Endothelial cell of umbilical vein (primary cell): Measurements from ENCODE around the gene MDGA2. TPM values are rescaled to one million over a fixed set of nuclear protein-coding genes. Genes with fewer than 3 reads are reported as not detected.

Experiments
- BruUV-seq: library from RNA; stranded (reverse); fragments of 400-500 nt; replicated peaks from 2 replicates; lab custom pipeline; 2021; lab: Mats Ljungman, UMichigan
- CTCF ChIA-PET: fragments of 300-600, 350-600 bp; sonication (Branson Sonifier 250); formaldehyde crosslinking; loops from one replicate; lab custom pipeline; 2021; ENCODE audit warnings: antibody characterized with exemption, inconsistent platforms; lab: Charles Lee
- POLR2A ChIA-PET: fragments of 300-600, 350-600 bp; sonication (Branson Sonifier 250); formaldehyde crosslinking; loops from one replicate; lab custom pipeline; 2021; ENCODE audit warnings: antibody characterized with exemption, inconsistent platforms; lab: Charles Lee
- DNase-seq: peaks from one replicate; pipeline ENCODE4 v3.0.0-alpha.2; 2011; ENCODE audit warnings: low read depth, low spot score
- FAIRE-seq: peaks from 2 replicates; lab custom pipeline; 2011; peaks lifted over from hg19 to GRCh38; lab: Jason Lieb, UNC
- H2AFZ ChIP-seq: 2 replicates; pipeline ENCODE4 v1.6.0; 2012; ENCODE audit warnings: low read depth, low read length, control low read depth, inconsistent platforms
- H3K27ac ChIP-seq: 2 replicates; pipeline ENCODE4 v1.5.1; 2011; ENCODE audit warnings: low read depth, mild to moderate bottlenecking, control low read depth, low read length, moderate library complexity; ENCODE audit not compliant: insufficient read depth
- H3K27me3 ChIP-seq, 2 experiments: 2 replicates each; pipeline versions ENCODE4 v1.6.0 to v1.6.1; 2011; ENCODE audit warnings: low read length in 2 of 2, mixed read lengths in 1 of 2; ENCODE audit not compliant: control insufficient read depth in 2 of 2, insufficient read depth in 2 of 2
- H3K36me3 ChIP-seq, 2 experiments: 2 replicates in 1 of 2; 3 replicates in 1 of 2; pipeline ENCODE4 v1.5.1; 2011; ENCODE audit warnings: low read length in 2 of 2, mild to moderate bottlenecking in 1 of 2, moderate library complexity in 1 of 2; ENCODE audit not compliant: control insufficient read depth in 2 of 2, insufficient read depth in 2 of 2; ENCODE audit errors: extremely low read depth in 1 of 2
- H3K4me1 ChIP-seq: 3 replicates; pipeline ENCODE4 v1.5.1; 2011; ENCODE audit warnings: mild to moderate bottlenecking, low read length; ENCODE audit not compliant: control insufficient read depth, insufficient read depth; ENCODE audit errors: extremely low read depth
- H3K4me2 ChIP-seq: 2 replicates; pipeline ENCODE4 v1.6.1; 2011; ENCODE audit warnings: low read length, control low read depth, mixed read lengths; ENCODE audit not compliant: insufficient read depth
- H3K4me3 ChIP-seq, 3 experiments: fragments of 200-600 bp in 1 of 3; sonication (generic), shearing (Covaris generic) in 1 of 3; replicated peaks in 1 of 3; 2 replicates each; pipeline ENCODE4 v1.5.1; 2011 to 2016; ENCODE audit warnings: control low read depth in 3 of 3, low read length in 3 of 3, mild to moderate bottlenecking in 2 of 3, inconsistent platforms in 1 of 3, low read depth in 1 of 3, moderate library complexity in 1 of 3; ENCODE audit not compliant: insufficient read depth in 1 of 3
- H3K79me2 ChIP-seq: 2 replicates; pipeline ENCODE4 v1.6.0; 2012; ENCODE audit warnings: low read length, inconsistent platforms; ENCODE audit not compliant: control insufficient read depth, insufficient read depth
- H3K9ac ChIP-seq: replicated peaks from 2 replicates; pipeline ENCODE3; 2011; ENCODE audit warnings: low read length, control low read depth; ENCODE audit not compliant: insufficient read depth; ENCODE audit errors: extremely low read depth
- H3K9me1 ChIP-seq: replicated peaks from 3 replicates; pipeline ENCODE4 v1.6.0; 2011; ENCODE audit warnings: mild to moderate bottlenecking, low read length; ENCODE audit not compliant: control insufficient read depth, insufficient read depth; ENCODE audit errors: extremely low read depth
- H3K9me3 ChIP-seq: replicated peaks from 2 replicates; pipeline ENCODE4 v1.5.1; 2012; ENCODE audit warnings: low read length, inconsistent platforms; ENCODE audit not compliant: control insufficient read depth, insufficient read depth
- H4K20me1 ChIP-seq: replicated peaks from 2 replicates; pipeline ENCODE3; 2011; ENCODE audit warnings: mild to moderate bottlenecking, low read length; ENCODE audit not compliant: control insufficient read depth, insufficient read depth; ENCODE audit errors: extremely low read depth
- EZH2 ChIP-seq: IDR thresholded peaks from 2 replicates; pipeline ENCODE4 v1.6.1; 2012; ENCODE audit warnings: borderline replicate concordance, low read depth, mild to moderate bottlenecking, moderate library complexity, low read length, inconsistent platforms; ENCODE audit not compliant: severe bottlenecking
- JUN ChIP-seq: IDR thresholded peaks from 2 replicates; pipeline ENCODE4 v1.6.1; 2011; ENCODE audit warnings: borderline replicate concordance, low read depth; ENCODE audit not compliant: insufficient read length, insufficient read depth
- MAX ChIP-seq: IDR thresholded peaks from 2 replicates; pipeline ENCODE4 v1.6.1; 2011; ENCODE audit not compliant: insufficient read depth, insufficient read length
- POLR2A ChIP-seq: IDR thresholded peaks from 2 replicates; pipeline ENCODE4 v1.6.1; 2012; ENCODE audit warnings: low read depth, mild to moderate bottlenecking, control low read depth, low read length
- POLR2AphosphoS5 ChIP-seq: IDR thresholded peaks from 2 replicates; pipeline ENCODE4 v1.6.1; 2012; ENCODE audit warnings: low read depth, mild to moderate bottlenecking, control low read depth, low read length, moderate library complexity; ENCODE audit not compliant: insufficient read depth
- dilution Hi-C: fragments of 300-500 bp; cut with MboI; formaldehyde crosslinking; loops from one replicate; pipeline ENCODE4 v1.15.0; 2019; ENCODE audit warnings: low sequenced_read_pairs; ENCODE audit not compliant: extremely low pct_ligation_motif_present
- intact Hi-C: fragments of 100-400 bp; cut with micrococcal nuclease; formaldehyde crosslinking; loops from one replicate; pipeline ENCODE4 v1.10.0; 2022
- polyA plus RNA-seq, 4 experiments: library from polyadenylated mRNA; depleted of rRNA in 3 of 4; stranded (reverse) in 3 of 4; unstranded in 1 of 4; fragments of >200 nt; gene quantifications; 2 replicates each; pipeline versions ENCODE4 v1.2.1 to v1.2.3, GENCODE V29; 2011 to 2012; ENCODE audit warnings: missing spikeins in 1 of 4
- total RNA-seq: library from RNA; stranded (reverse); gene quantifications from 2 replicates; pipeline ENCODE4 v1.2.3, GENCODE V29; 2021

The MDGA2 gene
- total and polyA plus RNA-seq, 2 donors (not counting 3 experiments of a cell fraction or from before 2014, with no cell fraction given): not detected

- H3K27ac ChIP-seq: no peak overlapping the region
- no peak overlapping the region for H3K9ac ChIP-seq
- ChIA-PET CTCF (no interaction called here), POLR2A (no interaction called here)
- H3K9me1 ChIP-seq: no peaks in the 10 kb centered on the region
- intact Hi-C loops: no loop called here
- no peaks in the 10 kb centered on the region for H3K36me3 ChIP-seq
- H3K4me2 ChIP-seq: no peak overlapping the region
- FAIRE-seq (no peak), DNase-seq (no peak)
- H3K4me1 ChIP-seq: no peaks in the 10 kb centered on the region
- H3K9me3 ChIP-seq: no peaks in the 10 kb centered on the region
- H3K27me3 ChIP-seq: no peaks in the 10 kb centered on the region
- BruUV-seq: no TSS peak
- no peak overlapping the region for H3K4me3 ChIP-seq
- dilution Hi-C loops: no loop called here
- no peak for TF ChIP-seq EZH2
- no peak for TF ChIP-seq JUN
- TF ChIP-seq POLR2AphosphoS5: no peak
- no peaks in the 10 kb centered on the region for H3K79me2 ChIP-seq
- H2AFZ ChIP-seq: no peak overlapping the region
- no peaks in the 10 kb centered on the region for H4K20me1 ChIP-seq
These were observed 221.4 kb downstream of the MDGA2 start for GRCh38 chr14:47454025-47454424.

- H4K20me1 ChIP-seq: no peaks in the 10 kb centered on the region
- dilution Hi-C loops: no loop called here
- no peak for DNase-seq
- TF ChIP-seq MAX (no peak), POLR2A (no peak), JUN (no peak)
- no peaks in the 10 kb centered on the region for H3K4me1 ChIP-seq
- no peaks in the 10 kb centered on the region for H3K9me1 ChIP-seq
- H3K27ac ChIP-seq: no peak overlapping the region
- BruUV-seq: no TSS peak
- H3K27me3 ChIP-seq: no peaks in the 10 kb centered on the region
- H3K36me3 ChIP-seq: no peaks in the 10 kb centered on the region
- CTCF ChIA-PET: no interaction called here
- H2AFZ ChIP-seq: no peak overlapping the region
- H3K79me2 ChIP-seq: no peaks in the 10 kb centered on the region
- intact Hi-C loops: no loop called here
- no peak for FAIRE-seq
- H3K4me2 ChIP-seq: no peak overlapping the region
- POLR2A ChIA-PET: no interaction called here
- no peak overlapping the region for H3K9ac ChIP-seq
- no peaks in the 10 kb centered on the region for H3K9me3 ChIP-seq
- H3K4me3 ChIP-seq: no peak overlapping the region
These were observed 228.3 kb downstream of the MDGA2 start for GRCh38 chr14:47447076-47447475.
